GM12865 (cell line): Measurements from ENCODE around the gene ANKRD62.
A peak's percentile ranks its signal among the peaks of the same experiment; 100 is the strongest.

Source experiments
- DNase-seq: peaks from one replicate; pipeline ENCODE4 v3.0.0; 2010; ENCODE audit warnings: low read depth
- H3K4me3 ChIP-seq: 2 replicates; pipeline ENCODE4 v1.5.1; 2011; ENCODE audit warnings: mild to moderate bottlenecking, low read depth, low read length, control low read depth
- CTCF ChIP-seq: IDR thresholded peaks from 2 replicates; pipeline ENCODE4 v1.5.1; 2011; ENCODE audit warnings: low read length, control low read depth, low read depth, inconsistent platforms; ENCODE audit not compliant: insufficient read depth; ENCODE audit errors: missing control alignments

The ANKRD62 gene

GRCh38 chr18:12088096-12088495 lies 5.5 kb upstream of the ANKRD62 start:
- no peak for TF ChIP-seq CTCF
- no peak for DNase-seq
- no peak overlapping the region for H3K4me3 ChIP-seq

DNA sequence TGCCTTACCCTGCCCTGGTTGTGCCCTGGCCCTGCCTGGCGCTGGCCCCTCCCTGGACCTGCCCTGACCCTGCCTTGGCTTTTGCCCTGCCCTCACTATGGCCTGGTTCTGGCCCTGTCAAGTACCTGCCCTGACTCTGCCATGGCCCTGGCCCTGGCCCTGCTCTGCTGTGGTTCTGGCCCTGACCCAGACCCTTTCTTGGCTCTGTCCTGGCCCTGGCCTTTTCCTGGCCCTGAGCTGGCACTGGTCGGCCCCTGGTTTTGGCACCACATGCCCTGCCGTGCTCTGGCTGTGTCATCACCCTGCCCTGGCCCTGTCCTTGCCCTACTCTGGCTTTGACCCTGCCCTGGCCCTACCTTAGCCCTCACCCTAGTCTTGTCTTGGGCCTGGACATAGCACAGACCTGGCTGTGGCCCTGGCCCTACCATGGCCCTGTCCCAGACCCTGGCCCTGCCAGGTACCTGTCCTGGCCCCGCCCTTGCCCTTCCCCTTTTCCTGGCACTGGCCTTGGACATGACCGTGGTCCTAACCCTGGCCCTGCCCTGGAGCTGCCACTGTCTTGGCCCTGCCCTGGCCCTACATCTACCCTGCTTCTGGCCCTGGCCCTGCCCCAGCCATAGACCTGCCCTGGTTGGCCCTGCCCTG lies 4.8 kb upstream of the ANKRD62 start:
- H3K4me3 ChIP-seq: no peak overlapping the region
- DNase-seq: no peak
- TF ChIP-seq CTCF: no peak

GRCh38 chr18:12091538-12092141 lies 2.0 kb upstream of the ANKRD62 start:
- H3K4me3 ChIP-seq: no peak overlapping the region
- DNase-seq: no peak
- TF ChIP-seq CTCF: no peak

- peak; percentile 68 for DNase-seq
- peak; percentile 59 for TF ChIP-seq CTCF
These were observed 1.0 kb upstream of the ANKRD62 start for GRCh38 chr18:12092398-12093229.

DNA sequence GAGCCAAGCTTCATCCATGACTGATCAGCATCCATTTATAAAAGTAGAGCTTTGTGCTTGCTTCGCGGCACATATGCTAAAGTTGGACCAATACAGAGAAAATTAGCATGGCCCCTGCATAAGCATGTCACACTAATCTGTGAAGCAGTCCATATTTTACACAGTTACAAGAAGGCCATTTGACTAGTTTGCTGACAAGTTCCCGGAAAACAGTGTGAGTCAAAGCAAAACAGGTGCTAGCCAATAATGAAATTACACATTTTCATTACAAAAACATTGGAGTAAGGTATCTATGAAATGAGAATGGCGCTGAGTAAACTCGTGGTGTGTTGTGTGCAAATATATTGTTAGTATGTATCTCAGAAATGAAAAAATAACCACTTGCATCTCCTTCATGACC lies 4.7 kb downstream of the ANKRD62 start:
- H3K4me3 ChIP-seq: no peak overlapping the region
- TF ChIP-seq CTCF: no peak
- DNase-seq: peak; percentile 65

More at GRCh38 chr18:12092398-12093229, 1.0 kb upstream of the ANKRD62 start:
- H3K4me3 ChIP-seq: no peak overlapping the region

DNA sequence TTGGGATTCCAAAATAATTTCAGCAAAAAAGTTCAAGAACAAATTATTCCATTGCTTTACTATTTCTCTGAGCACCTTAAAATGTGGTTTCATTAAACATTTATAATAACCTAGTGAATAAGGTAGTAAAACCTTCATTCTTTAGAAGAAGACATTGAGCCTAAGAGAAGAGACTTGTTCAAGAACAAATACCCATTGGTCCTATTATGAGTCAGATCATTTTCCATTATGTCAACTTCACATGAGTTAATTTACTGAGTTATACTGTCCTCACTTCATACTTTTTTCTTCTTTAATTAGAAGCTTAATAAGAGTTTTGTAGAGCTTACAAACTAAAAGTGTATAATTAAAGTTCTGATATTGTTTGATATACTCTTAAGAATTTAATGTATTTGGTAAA lies 5.5 kb downstream of the ANKRD62 start:
- no peak for TF ChIP-seq CTCF
- no peak for DNase-seq
- H3K4me3 ChIP-seq: no peak overlapping the region
